Right kidney (tissue), 1 donor: ENCODE results near the gene CACNA1C.

Experiments used
- DNase-seq: peaks from one replicate; pipeline ENCODE4 v3.0.0-alpha.2; 2016

Gene CACNA1C

GRCh38 chr12:2258025-2258424 lies 205.2 kb downstream of the CACNA1C start:
- DNase-seq, result no peak

DNA sequence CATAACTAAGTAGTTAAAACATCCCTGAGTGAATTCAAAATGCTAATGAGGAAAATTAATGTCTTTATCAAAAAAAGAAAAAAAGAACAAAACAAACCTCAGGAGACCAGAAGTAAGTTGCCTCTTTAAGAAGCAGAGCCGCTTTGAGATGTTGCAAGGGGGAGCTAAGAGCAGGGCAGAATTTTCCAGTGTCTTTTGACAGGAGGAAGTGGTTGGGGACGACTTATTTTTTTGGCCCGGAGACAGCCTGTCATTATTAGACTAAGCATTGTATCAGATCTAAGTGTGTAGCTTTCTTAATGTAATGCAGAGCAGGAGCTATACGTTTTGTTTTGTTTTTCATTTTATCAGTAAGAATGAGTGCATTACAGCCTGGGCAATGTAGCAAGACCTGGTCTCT lies 206.6 kb downstream of the CACNA1C start:
- no peak for DNase-seq

GRCh38 chr12:2260441-2260840 lies 207.7 kb downstream of the CACNA1C start:
- DNase-seq, result no peak

DNA sequence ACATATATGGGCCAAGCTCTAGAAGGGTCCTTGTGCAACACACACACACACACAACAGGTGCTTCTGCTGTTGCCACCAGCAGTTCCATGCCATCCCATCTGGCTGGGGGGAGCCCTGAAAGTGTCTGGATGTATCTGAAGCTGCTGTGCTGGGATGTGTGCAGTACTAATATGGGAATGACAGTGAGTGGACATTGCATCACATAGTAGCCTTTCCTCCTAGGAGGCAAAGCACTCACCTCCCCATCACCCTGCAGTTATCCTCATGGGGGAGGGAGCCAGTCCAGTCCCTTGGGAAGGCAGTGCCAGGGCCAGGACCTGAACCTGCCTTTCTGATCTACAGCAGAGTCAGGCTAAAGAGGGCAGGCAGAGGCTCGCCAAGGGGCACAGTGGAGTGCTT lies 208.9 kb downstream of the CACNA1C start:
- no peak for DNase-seq

DNA sequence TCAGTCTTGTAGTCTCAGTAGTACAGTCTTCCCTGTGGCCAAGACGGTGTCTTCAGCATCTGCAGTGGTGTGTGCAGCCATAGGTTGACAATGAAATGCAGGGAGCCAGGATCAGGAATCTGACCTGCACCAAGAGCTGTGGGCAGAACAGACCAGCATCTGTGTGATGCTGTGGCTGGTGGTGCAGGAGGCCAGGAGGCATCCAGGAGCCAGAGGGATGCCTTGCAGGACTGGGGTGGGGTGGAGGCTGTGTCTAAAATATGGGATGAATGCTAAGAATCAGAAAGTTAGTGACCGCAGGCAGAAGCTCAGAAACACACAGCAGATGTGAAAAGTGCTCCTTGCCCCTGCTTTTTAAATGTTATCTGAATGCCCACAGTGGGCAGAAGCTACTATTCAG lies 209.7 kb downstream of the CACNA1C start:
- no peak for DNase-seq

- no peak for DNase-seq
Observed at GRCh38 chr12:2263901-2264300, 211.1 kb downstream of the CACNA1C start.

DNA sequence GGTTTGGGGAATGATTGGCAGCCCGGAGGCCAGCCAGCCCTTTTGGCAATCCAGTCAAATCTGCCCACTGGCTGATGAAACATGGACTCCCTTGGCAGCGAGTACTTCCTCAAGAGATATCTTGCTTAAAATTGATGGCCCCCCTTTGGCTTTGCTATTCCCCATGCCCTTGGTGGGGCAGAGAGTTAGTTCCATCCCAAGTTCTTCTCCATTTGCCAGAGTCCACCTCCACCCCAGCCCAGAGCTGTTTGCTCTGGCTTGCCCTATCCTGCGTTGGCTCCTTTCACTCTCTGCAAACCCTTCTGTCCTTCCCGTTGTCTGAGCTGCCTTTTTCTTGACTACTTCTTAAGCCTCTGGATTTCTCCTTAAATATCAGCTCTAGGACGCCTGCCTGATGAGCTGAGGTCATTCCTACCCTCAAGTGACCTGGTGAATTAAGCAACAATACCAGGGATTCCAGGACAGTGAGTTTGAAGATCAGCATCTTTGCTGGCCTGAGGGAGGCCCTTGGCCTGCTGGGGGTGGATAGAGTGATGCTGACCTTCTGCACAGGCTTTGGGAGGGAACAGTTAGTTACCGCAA lies 212.0 kb downstream of the CACNA1C start:
- no peak for DNase-seq

- DNase-seq, result no peak
Observed at GRCh38 chr12:2265461-2266167, 212.8 kb downstream of the CACNA1C start.

DNA sequence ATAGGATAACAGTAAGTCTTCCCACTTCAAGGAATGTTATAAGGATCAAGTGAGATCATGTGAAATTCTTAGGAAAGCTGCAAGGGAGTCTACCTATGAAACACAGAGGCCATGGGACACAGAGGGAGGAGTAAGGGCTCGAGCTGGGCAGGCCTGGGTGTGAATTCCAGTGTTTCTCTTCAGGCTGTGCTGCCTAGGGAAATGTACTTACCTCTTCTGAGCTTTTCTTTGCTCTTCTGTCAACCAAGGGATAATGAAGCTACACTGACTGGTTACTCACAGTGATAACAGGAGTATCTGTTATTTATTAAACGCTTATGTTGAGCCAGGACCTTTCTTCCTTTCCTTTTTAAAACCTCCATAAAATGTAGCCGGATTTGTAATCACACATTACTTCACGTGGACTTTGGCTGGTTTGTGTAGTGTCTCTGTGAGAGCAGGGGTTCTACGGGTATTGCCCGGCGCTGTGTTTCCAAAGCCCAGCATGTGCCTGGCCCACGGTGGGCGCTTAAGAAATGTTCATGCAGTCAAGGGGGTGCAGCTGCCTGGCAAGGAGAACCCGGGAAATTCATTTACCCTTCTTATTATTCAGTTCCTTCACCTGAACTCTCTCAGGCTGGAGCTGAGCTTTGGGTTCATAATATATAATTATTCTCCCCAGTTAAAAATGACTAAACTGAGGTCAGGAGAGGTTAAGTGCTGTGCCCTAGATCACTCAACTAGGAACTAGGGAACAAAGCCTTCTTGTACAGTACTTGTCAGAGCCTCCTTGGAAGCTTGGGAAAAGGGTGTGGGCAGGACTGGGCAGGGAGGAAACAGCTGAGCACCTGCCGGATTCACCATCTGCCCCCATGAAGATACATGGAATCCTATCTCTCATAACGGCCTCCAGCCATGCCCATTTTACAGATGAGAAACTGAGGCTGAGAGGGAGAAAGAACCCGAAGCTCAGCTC lies 214.2 kb downstream of the CACNA1C start:
- no peak for DNase-seq

DNA sequence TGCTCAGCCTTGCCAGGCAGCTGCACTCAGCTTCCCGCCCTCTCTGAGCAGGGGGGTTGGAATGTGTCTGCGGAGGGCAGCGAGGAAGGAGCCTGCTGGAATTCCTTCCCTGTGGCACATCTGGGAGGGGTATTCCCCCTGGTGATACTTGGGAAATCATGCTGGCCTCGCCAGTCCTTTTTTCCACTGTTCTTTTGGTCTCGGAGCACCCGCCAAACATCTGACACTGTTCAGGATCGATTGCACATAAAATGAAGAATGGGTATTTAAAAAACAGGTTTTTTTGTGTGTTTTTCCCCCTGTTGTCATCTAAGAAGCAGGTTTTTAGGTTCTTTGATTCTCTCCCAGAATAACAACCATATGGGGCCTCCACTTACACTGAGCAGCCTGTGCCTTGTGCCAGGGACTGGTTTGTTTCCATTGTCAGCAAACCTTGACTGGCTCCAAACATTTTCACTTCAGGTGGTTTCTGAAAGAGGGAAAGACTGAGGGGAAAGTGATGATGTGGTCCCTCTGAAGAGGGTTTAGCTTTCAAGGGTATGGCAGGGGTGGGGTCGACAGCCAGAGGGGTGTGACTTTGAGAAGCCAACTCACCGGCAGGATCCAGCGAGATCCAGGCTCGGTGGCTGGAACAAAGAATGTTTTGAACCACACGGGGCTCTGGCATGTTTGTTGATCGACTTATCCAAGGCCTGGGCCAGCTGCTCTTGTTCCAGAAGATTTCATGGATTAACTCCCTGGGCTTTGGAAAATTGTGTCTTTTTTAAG lies 215.1 kb downstream of the CACNA1C start:
- no peak for DNase-seq

- DNase-seq, result no peak
Observed at GRCh38 chr12:2268471-2269286, 215.9 kb downstream of the CACNA1C start.

DNA sequence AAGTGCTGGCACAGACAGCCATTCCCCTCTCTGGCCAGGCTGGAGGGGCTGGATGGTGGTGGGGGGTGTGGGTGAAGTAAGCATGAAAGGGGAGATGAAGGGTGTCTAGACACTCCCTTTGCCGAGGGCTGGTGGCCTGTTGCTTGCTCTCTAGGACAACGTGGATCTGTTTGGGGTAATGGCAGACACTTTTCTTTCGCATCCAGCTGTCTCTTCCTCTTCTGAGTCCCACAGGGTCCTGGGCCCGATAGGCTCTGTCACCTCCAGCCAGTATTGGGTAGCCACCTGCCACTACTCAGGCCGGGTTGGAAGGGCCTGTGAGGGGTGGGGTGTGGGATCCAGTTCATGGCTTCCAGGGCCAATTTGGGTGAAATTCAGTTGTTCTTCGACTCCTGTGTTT lies 218.1 kb downstream of the CACNA1C start:
- DNase-seq, result no peak

DNA sequence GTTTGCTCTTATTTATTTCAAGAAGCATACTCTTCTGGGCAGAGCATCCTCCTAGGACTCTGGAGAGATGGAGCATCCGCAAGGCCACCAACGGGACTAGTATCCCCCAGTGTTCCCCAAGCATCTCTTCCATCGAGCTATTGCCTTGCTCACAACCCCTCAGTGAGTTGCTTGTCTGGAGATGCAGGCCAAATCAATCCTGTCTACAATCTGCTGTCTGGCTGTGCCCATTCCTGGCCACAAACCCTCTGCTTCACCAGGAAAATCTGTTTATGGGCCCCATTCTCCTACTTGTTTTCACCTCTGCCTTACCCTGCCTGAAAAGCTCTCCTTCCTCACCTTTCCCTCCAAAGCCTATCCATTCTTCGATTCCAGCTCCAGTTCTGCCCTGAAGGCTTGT lies 219.2 kb downstream of the CACNA1C start:
- DNase-seq, result no peak

- no peak for DNase-seq
Observed at GRCh38 chr12:2273288-2273687, 220.5 kb downstream of the CACNA1C start.

DNA sequence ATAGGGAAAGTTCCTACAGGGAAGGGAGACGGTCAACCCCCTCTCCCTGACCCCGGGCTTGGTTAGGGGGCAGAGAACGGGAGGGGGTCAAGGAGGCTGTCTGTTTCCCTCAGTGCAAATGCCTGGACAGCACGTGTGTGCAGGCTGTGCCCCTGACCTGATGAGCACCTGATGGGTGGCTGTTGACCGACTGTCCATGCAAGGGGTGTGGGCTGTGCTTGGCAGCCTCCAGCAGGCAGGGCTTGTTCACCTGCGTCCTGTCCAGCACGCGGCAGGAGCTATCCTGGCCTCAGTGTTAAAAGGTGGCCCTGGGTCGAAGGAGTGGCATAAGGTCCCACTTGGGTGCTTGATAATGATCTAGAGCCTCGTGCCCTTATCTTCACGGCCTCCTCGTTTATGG lies 221.0 kb downstream of the CACNA1C start:
- no peak for DNase-seq

- DNase-seq, result no peak
Observed at GRCh38 chr12:2274733-2275132, 221.9 kb downstream of the CACNA1C start.

GRCh38 chr12:2276288-2277033 lies 223.7 kb downstream of the CACNA1C start:
- DNase-seq, result no peak

- no peak for DNase-seq
Observed at GRCh38 chr12:2277492-2278155, 224.8 kb downstream of the CACNA1C start.

DNA sequence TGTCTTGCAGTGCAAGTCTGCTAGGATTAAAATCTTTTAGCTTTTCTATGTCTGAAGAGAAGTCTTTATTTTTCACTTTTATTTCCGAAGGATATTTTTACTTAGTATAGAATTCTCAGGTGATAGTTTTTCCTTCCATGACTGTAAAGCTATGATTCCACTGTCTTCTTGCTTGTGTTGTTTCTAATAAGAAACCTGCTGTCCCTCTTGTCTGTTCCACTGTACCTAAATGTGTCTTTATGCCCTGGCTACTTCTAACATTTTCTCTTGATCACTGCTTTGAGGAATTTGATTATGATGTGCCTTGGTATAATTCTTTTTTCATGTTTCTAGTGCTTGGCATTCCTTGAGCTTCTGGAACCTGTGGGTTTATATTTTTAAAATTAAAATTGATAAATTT lies 228.7 kb downstream of the CACNA1C start:
- DNase-seq, result no peak

DNA sequence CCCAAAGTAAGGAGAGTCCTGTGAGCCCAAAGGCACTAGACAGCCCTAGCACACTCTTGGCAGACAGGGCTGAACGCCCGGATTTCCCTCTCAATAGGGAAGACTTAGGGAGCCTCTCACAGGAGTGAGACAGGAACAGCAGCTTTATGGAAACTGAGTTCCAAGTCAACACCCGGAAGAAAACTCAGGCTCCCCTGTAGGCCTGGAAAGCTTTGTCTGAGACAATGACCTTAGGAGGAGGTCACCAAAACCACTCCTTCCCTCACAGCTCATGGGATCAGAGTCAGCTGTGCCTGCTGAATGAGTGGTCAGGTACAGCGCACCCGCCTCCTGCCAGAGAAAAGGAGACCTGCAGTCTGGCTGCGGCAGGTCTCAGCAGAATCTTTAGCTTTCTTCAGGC lies 229.5 kb downstream of the CACNA1C start:
- DNase-seq, result no peak
